H1 (cell line): Measurements from ENCODE around the gene SPAG5. TPM values are rescaled to one million over a fixed set of nuclear protein-coding genes. Genes with fewer than 3 reads are reported as not detected.

Source experiments
- CTCF ChIA-PET: fragments of 300-600 bp; sonication (Branson Sonifier 250); formaldehyde crosslinking; loops from one replicate; lab custom pipeline; 2021; ENCODE audit not compliant: partially characterized antibody; lab: Charles Lee
- POLR2A ChIA-PET: fragments of 300-600 bp; sonication (Branson Sonifier 250); formaldehyde crosslinking; loops from one replicate; lab custom pipeline; 2021; ENCODE audit warnings: inconsistent platforms; ENCODE audit not compliant: partially characterized antibody; lab: Charles Lee
- DNase-seq, 2 experiments: peaks; one replicate each; pipeline versions ENCODE4 v3.0.0 to v3.0.0-alpha.2; 2010 to 2022; ENCODE audit warnings: low spot score in 2 of 2, low read depth in 1 of 2, mixed read lengths in 1 of 2
- FAIRE-seq: peaks from 2 replicates; lab custom pipeline; 2011; peaks lifted over from hg19 to GRCh38; lab: Jason Lieb, UNC
- H2AFZ ChIP-seq: 2 replicates; pipeline ENCODE4 v1.8.1; 2012; ENCODE audit warnings: low read length, inconsistent platforms
- H2AK5ac ChIP-seq: 2 replicates; pipeline ENCODE4 v1.6.1; 2013; ENCODE audit warnings: low read depth, low read length
- H2BK120ac ChIP-seq: replicated peaks from 2 replicates; pipeline ENCODE3; 2013; ENCODE audit warnings: low read depth, low read length, inconsistent platforms
- H2BK12ac ChIP-seq: 2 replicates; pipeline ENCODE4 v1.6.1; 2013; ENCODE audit warnings: low read depth, low read length
- H2BK15ac ChIP-seq: 2 replicates; pipeline ENCODE4 v1.6.1; 2013; ENCODE audit warnings: low read length
- H2BK20ac ChIP-seq: 2 replicates; pipeline ENCODE4 v1.6.1; 2013; ENCODE audit warnings: low read length
- H2BK5ac ChIP-seq: 2 replicates; pipeline ENCODE4 v1.6.1; 2013; ENCODE audit warnings: low read depth, low read length
- H3K14ac ChIP-seq: 2 replicates; pipeline ENCODE4 v1.6.1; 2013; ENCODE audit warnings: inconsistent platforms; ENCODE audit not compliant: insufficient read length
- H3K18ac ChIP-seq: 2 replicates; pipeline ENCODE4 v1.6.1; 2013; ENCODE audit warnings: low read length; ENCODE audit errors: extremely low read depth
- H3K23ac ChIP-seq: 2 replicates; pipeline ENCODE4 v1.6.1; 2013; ENCODE audit warnings: inconsistent platforms; ENCODE audit not compliant: insufficient read length
- H3K23me2 ChIP-seq: 2 replicates; pipeline ENCODE4 v1.6.1; 2013; ENCODE audit warnings: low read depth, low read length
- H3K27ac ChIP-seq: 2 replicates; pipeline ENCODE4 v1.6.1; 2011; ENCODE audit warnings: low read depth, low read length, inconsistent platforms
- H3K27me3 ChIP-seq, 4 experiments: replicated peaks in 1 of 4; 1 replicate in 1 of 4; 2 replicates in 3 of 4; pipeline versions ENCODE4 v1.6.1 to v1.8.1; 2011 to 2013; ENCODE audit warnings: low read length in 3 of 4, mild to moderate bottlenecking in 3 of 4, inconsistent platforms in 2 of 4, mixed read lengths in 2 of 4, moderate library complexity in 1 of 4; ENCODE audit not compliant: control insufficient read depth in 3 of 4, insufficient read depth in 3 of 4; ENCODE audit errors: extremely low read depth in 1 of 4
- H3K36me3 ChIP-seq, 4 experiments: 2 replicates each; pipeline versions ENCODE4 v1.6.1 to v1.8.1; 2011 to 2013; ENCODE audit warnings: mild to moderate bottlenecking in 4 of 4, low read length in 3 of 4, moderate library complexity in 2 of 4, control low read depth in 1 of 4, inconsistent platforms in 1 of 4; ENCODE audit not compliant: insufficient read depth in 4 of 4, control insufficient read depth in 2 of 4
- H3K4ac ChIP-seq: replicated peaks from 2 replicates; pipeline ENCODE3; 2013; ENCODE audit warnings: low read length, low read depth, mixed read lengths, inconsistent platforms; ENCODE audit not compliant: insufficient read length
- H3K4me1 ChIP-seq, 4 experiments: replicated peaks in 1 of 4; 1 replicate in 1 of 4; 2 replicates in 3 of 4; pipeline versions ENCODE4 v1.6.1 to v1.8.1; 2011 to 2013; ENCODE audit warnings: low read length in 3 of 4, inconsistent platforms in 2 of 4, mixed read lengths in 1 of 4; ENCODE audit not compliant: insufficient read depth in 4 of 4, control insufficient read depth in 3 of 4
- H3K4me2 ChIP-seq, 2 experiments: 2 replicates each; pipeline versions ENCODE4 v1.6.1 to v1.8.1; 2011 to 2013; ENCODE audit warnings: low read depth in 2 of 2, low read length in 2 of 2, control low read depth in 1 of 2, inconsistent platforms in 1 of 2, mild to moderate bottlenecking in 1 of 2; ENCODE audit not compliant: insufficient read depth in 1 of 2
- H3K4me3 ChIP-seq, 4 experiments: fragments of 200-600, 300-600 bp in 1 of 4; sonication (generic), shearing (Covaris generic), sonication (Bioruptor Twin) in 1 of 4; 2 replicates each; pipeline versions ENCODE4 v1.5.1 to v1.8.1; 2011 to 2016; ENCODE audit warnings: low read length in 4 of 4, low read depth in 3 of 4, control low read depth in 2 of 4, inconsistent platforms in 2 of 4, mild to moderate bottlenecking in 2 of 4, mixed read lengths in 1 of 4, moderate library complexity in 1 of 4; ENCODE audit not compliant: insufficient read depth in 2 of 4; ENCODE audit errors: extremely low read depth in 1 of 4
- H3K56ac ChIP-seq: replicated peaks from 2 replicates; pipeline ENCODE3; 2013; ENCODE audit warnings: low read depth, mild to moderate bottlenecking, mixed read lengths, low read length, inconsistent platforms; ENCODE audit not compliant: insufficient read length
- H3K79me1 ChIP-seq: 2 replicates; pipeline ENCODE4 v1.6.1; 2013; ENCODE audit warnings: low read depth, low read length, control low read depth
- H3K79me2 ChIP-seq, 2 experiments: 2 replicates each; pipeline versions ENCODE4 v1.6.1 to v1.8.1; 2012 to 2013; ENCODE audit warnings: low read length in 2 of 2, mild to moderate bottlenecking in 2 of 2, inconsistent platforms in 1 of 2; ENCODE audit not compliant: insufficient read depth in 2 of 2, control insufficient read depth in 1 of 2
- H3K9ac ChIP-seq, 4 experiments: replicated peaks in 1 of 4; 1 replicate in 1 of 4; 2 replicates in 3 of 4; pipeline versions ENCODE4 v1.6.1 to v1.8.1; 2011 to 2013; ENCODE audit warnings: low read depth in 3 of 4, low read length in 3 of 4, control low read depth in 2 of 4, mild to moderate bottlenecking in 2 of 4, moderate library complexity in 2 of 4, inconsistent platforms in 1 of 4; ENCODE audit errors: extremely low read depth in 1 of 4
- H3K9me3 ChIP-seq, 2 experiments: 2 replicates each; pipeline versions ENCODE4 v1.6.1 to v1.8.1; 2012 to 2013; ENCODE audit warnings: mild to moderate bottlenecking in 2 of 2, moderate library complexity in 2 of 2, control low read depth in 1 of 2, inconsistent platforms in 1 of 2, low read depth in 1 of 2, low read length in 1 of 2, mixed read lengths in 1 of 2; ENCODE audit not compliant: insufficient read depth in 2 of 2
- H4K20me1 ChIP-seq, 2 experiments: replicated peaks in 1 of 2; 2 replicates each; pipeline versions ENCODE3 to v1.8.1; 2011 to 2013; ENCODE audit warnings: inconsistent platforms in 2 of 2, low read length in 2 of 2, mild to moderate bottlenecking in 1 of 2; ENCODE audit not compliant: insufficient read depth in 2 of 2, control insufficient read depth in 1 of 2
- H4K5ac ChIP-seq: 2 replicates; pipeline ENCODE4 v1.6.1; 2013; ENCODE audit warnings: low read length, low read depth, mixed read lengths, inconsistent platforms; ENCODE audit not compliant: insufficient read length
- H4K8ac ChIP-seq: 2 replicates; pipeline ENCODE4 v1.8.0; 2013; ENCODE audit warnings: mild to moderate bottlenecking, moderate library complexity, low read length, inconsistent platforms; ENCODE audit not compliant: insufficient read depth; ENCODE audit errors: extremely low read depth
- H4K91ac ChIP-seq: replicated peaks from 2 replicates; pipeline ENCODE3; 2013; ENCODE audit warnings: low read length, mixed read lengths, inconsistent platforms; ENCODE audit not compliant: insufficient read length
- POLR2A ChIP-seq, 2 experiments: IDR thresholded peaks; 1 replicate in 1 of 2; 2 replicates in 1 of 2; pipeline ENCODE4 v1.6.1; 2011; ENCODE audit warnings: low read depth in 2 of 2, low read length in 2 of 2, mild to moderate bottlenecking in 2 of 2; ENCODE audit errors: control extremely low read depth in 1 of 2
- SP1 ChIP-seq: IDR thresholded peaks from 2 replicates; pipeline ENCODE4 v1.6.1; 2011; ENCODE audit warnings: low read depth, low read length
- WGBS, 2 experiments: shearing (Covaris generic) in 1 of 2; methylation state at CpG; one replicate each; pipeline versions ENCODE4 v1.1.6 to v1.1.7; 2013 to 2015; ENCODE audit warnings: low lambda C conversion rate in 2 of 2, mixed read lengths in 2 of 2, inconsistent platforms in 1 of 2, low coverage in 1 of 2, missing lambda C conversion rate in 1 of 2; ENCODE audit not compliant: insufficient replicate concordance in 2 of 2, insufficient coverage in 1 of 2, insufficient read length in 1 of 2; ENCODE audit errors: extremely low coverage in 1 of 2, missing lambda C conversion rate in 1 of 2; 5-methylcytosine and 5-hydroxymethylcytosine counted together
- long read RNA-seq, 2 experiments: library from RNA in 1 of 2; library from capped mRNA in 1 of 2; stranded (forward); transcript quantifications; one replicate each; pipeline ENCODE4 v2.0.0, GENCODE V29; 2021; ENCODE audit warnings: inconsistent platforms in 1 of 2
- polyA minus RNA-seq, 3 experiments: library from RNA; depleted of rRNA, polyadenylated mRNA; stranded (reverse); fragments of >200 nt; gene quantifications; 1 replicate in 2 of 3; 2 replicates in 1 of 3; pipeline ENCODE4 v1.2.3, GENCODE V29; 2011
- polyA plus RNA-seq, 7 experiments: library from polyadenylated mRNA; depleted of rRNA in 3 of 7; stranded (reverse) in 5 of 7; unstranded in 2 of 7; fragments of >200 nt in 5 of 7; fragments of 200-250 nt in 2 of 7; gene quantifications; 1 replicate in 5 of 7; 2 replicates in 1 of 7; 4 replicates in 1 of 7; pipeline versions ENCODE4 v1.2.1 to v1.2.3, GENCODE V29; 2011 to 2013; ENCODE audit warnings: missing spikeins in 2 of 7, mixed read lengths in 2 of 7
- total RNA-seq: library from RNA; stranded (reverse); fragmentation: NEBNext Ultra II Directional; extraction: Animal tissue kit (Norgen Biotek cat#: 25700); gene quantifications from 2 replicates; pipeline ENCODE4 v1.2.1, GENCODE V29; 2021

The SPAG5 gene, protein sequence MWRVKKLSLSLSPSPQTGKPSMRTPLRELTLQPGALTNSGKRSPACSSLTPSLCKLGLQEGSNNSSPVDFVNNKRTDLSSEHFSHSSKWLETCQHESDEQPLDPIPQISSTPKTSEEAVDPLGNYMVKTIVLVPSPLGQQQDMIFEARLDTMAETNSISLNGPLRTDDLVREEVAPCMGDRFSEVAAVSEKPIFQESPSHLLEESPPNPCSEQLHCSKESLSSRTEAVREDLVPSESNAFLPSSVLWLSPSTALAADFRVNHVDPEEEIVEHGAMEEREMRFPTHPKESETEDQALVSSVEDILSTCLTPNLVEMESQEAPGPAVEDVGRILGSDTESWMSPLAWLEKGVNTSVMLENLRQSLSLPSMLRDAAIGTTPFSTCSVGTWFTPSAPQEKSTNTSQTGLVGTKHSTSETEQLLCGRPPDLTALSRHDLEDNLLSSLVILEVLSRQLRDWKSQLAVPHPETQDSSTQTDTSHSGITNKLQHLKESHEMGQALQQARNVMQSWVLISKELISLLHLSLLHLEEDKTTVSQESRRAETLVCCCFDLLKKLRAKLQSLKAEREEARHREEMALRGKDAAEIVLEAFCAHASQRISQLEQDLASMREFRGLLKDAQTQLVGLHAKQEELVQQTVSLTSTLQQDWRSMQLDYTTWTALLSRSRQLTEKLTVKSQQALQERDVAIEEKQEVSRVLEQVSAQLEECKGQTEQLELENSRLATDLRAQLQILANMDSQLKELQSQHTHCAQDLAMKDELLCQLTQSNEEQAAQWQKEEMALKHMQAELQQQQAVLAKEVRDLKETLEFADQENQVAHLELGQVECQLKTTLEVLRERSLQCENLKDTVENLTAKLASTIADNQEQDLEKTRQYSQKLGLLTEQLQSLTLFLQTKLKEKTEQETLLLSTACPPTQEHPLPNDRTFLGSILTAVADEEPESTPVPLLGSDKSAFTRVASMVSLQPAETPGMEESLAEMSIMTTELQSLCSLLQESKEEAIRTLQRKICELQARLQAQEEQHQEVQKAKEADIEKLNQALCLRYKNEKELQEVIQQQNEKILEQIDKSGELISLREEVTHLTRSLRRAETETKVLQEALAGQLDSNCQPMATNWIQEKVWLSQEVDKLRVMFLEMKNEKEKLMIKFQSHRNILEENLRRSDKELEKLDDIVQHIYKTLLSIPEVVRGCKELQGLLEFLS
- total RNA-seq, result 115 and 129 TPM in 2 replicates
- 51.7 and 57.1 TPM in 2 replicates for polyA plus RNA-seq (2011; rRNA removed)
- polyA plus RNA-seq (2011; cell fraction: cytosol; rRNA removed), result 97.1 TPM
- polyA plus RNA-seq (2011; cell fraction: nucleus; rRNA removed), result 268 TPM
- 89.7 to 103 TPM (median 99.9 TPM) in 4 replicates for polyA plus RNA-seq (2012, experiment 1 of 2)
- polyA plus RNA-seq (2012, experiment 2 of 2), result 15.4 TPM
- polyA plus RNA-seq (2013, experiment 1 of 2), result 84.1 TPM
- polyA plus RNA-seq (2013, experiment 2 of 2), result 79.4 TPM
- 119 and 123 TPM in 2 replicates for polyA minus RNA-seq (2011; rRNA and poly(A)+ RNA removed)
- 80.6 TPM for polyA minus RNA-seq (2011; cell fraction: cytosol; rRNA and poly(A)+ RNA removed)
- polyA minus RNA-seq (2011; cell fraction: nucleus; rRNA and poly(A)+ RNA removed), result 169 TPM
- long read RNA-seq, experiment 1, full-length matches to known transcripts, result 2 of 25 reads
- long read RNA-seq, experiment 1, partial matches to known transcripts, result 20 of 25 reads
- long read RNA-seq, experiment 1, other reads (novel, unspliced or antisense), result 3 of 25 reads
- long read RNA-seq, experiment 2, full-length matches to known transcripts, result 5 of 11 reads
- long read RNA-seq, experiment 2, partial matches to known transcripts, result 4 of 11 reads
- long read RNA-seq, experiment 2, other reads (novel, unspliced or antisense), result 2 of 11 reads

DNA sequence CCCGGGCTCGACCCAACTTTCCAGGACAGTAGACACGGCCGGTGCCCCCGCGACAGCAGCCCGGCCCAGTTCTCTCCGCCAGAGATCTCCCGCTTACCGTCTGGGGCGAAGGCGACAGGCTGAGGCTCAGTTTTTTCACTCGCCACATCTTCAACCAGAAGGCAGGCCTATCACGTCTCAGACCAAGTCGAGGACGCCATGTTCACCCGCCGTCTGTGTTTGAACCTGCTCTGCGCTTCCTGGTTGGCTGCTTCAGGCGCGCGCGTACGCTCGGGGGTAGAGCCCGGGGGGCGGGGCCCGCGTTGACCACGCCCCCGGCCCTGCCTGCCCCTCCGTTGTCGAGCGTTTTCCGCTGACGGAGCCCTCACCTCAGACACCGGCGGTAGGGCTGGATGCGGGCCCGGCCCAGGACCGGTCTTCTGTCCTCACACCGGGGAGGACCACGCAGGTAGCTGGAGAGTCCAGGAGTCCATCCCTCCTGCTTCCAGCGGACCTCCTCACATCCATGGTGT is at the start of gene SPAG5:
SPAG5 (minus strand) TSS at position 227 of the 512 bp plus-strand sequence; CDS start at position 148, 79 bp downstream.
- Histone ChIP-seq H3K9me3 (no peaks in the 10 kb centered on the region), H2BK12ac (no peak within 1 kb of the TSS), H3K27ac (peak within 1 kb of the TSS; percentile 93), H3K36me3 (peaks cover 0 to 6% (median 2%) of the 10 kb centered on the region in 4 experiments; a peak in 3 of 8 replicates), H2BK15ac (no peak within 1 kb of the TSS), H2AFZ (peak within 1 kb of the TSS; percentile 60), H3K56ac (peak within 1 kb of the TSS; percentile 91), H3K23me2 (peaks cover 9% of the 10 kb centered on the region; the same call in 1 of the 2 replicates), H4K20me1 (no peaks in the 10 kb centered on the region), H3K79me2 (peaks cover 0 to 16% of the 10 kb centered on the region in 2 experiments; a peak in 2 of 4 replicates), H2BK120ac (no peak within 1 kb of the TSS), H3K14ac (no peak within 1 kb of the TSS), H3K18ac (peak within 1 kb of the TSS; percentile 72), H3K4me1 (peaks cover 0 to 4% (median 0%) of the 10 kb centered on the region in 4 experiments; a peak in 2 of 7 replicates), H4K8ac (peak within 1 kb of the TSS; percentile 94), H2AK5ac (no peak within 1 kb of the TSS), H3K27me3 (no peaks in the 10 kb centered on the region; a peak in 1 of 7 replicates), H4K91ac (peak within 1 kb of the TSS; percentile 89), H3K4me3 (peak within 1 kb of the TSS; percentile 78 to 93 (median 92)), H3K23ac (no peak within 1 kb of the TSS), H3K9ac (peak within 1 kb of the TSS; percentile 70 to 94 (median 88)), H2BK20ac (no peak within 1 kb of the TSS), H3K4ac (peak within 1 kb of the TSS; percentile 81), H3K79me1 (no peaks in the 10 kb centered on the region; the same call in 1 of the 2 replicates), H2BK5ac (peak within 1 kb of the TSS; percentile 76), H3K4me2 (peak within 1 kb of the TSS; percentile 86 to 96), H4K5ac (peak within 1 kb of the TSS; percentile 67)
- WGBS, 2 experiments, result 1% methylated on average over 30 of the region's 44 CpGs; no CpG with 5 or more reads in 1 of the 2 experiments
- POLR2A ChIA-PET, result interaction anchor here (0.5 to 7.5 kb wide), 25 partner anchors 8 to 1039 kb away, joined by 3 to 83 read pairs (median 4); partner anchors contain the start of genes ALDOC, PIGS, PROCA1 and RSKR
- DNase-seq (peak; percentile 81 to 96), FAIRE-seq (no peak)
- CTCF ChIA-PET, result interaction anchor here (1.0 to 5.6 kb wide), 5 partner anchors 14 to 46 kb away, joined by 4 to 45 read pairs (median 4); partner anchors contain the start of genes BLTP2, PIGS and RSKR
- peak; percentile 78 for TF ChIP-seq SP1
- TF ChIP-seq POLR2A (IDR thresholded peaks at IDR 0.05; ENCODE audit: control extremely low read depth in 1 of 2, low read depth in 2 of 2, low read length in 2 of 2), result peak; percentile 86 to 92
